Measurements from ENCODE around the gene ACTN4. TPM values are rescaled to one million over a fixed set of nuclear protein-coding genes. Genes with fewer than 3 reads are reported as not detected.
"Not testable (repeated sequence)": the region's sequence is repeated elsewhere in the genome, so short reads cannot be mapped to it uniquely, and the experiment has no call there.

The ACTN4 gene
- total RNA-seq, 4 donors from 2014 or later, result 259 to 844 (median 429) TPM

- Histone ChIP-seq H3K9me3 (no peaks in the 10 kb centered on the region), H3K27ac (no peak overlapping the region), H3K4me3 (no peak overlapping the region), H3K4me1 (no peaks in the 10 kb centered on the region), H3K27me3 (no peaks in the 10 kb centered on the region), H3K36me3 (no peaks in the 10 kb centered on the region)
- intact Hi-C loops (cut with DNase I; ENCODE audit: low total_unique reads), result no loop called here
- TF ChIP-seq CTCF (IDR thresholded peaks at IDR 0.05), result no peak
- TF ChIP-seq POLR2A (IDR thresholded peaks at IDR 0.05), result no peak
- no peak for DNase-seq
Observed at GRCh38 chr19:38742906-38743305, 95.5 kb downstream of the ACTN4 start.

- Histone ChIP-seq H3K27me3 (no peaks in the 10 kb centered on the region), H3K4me3 (no peak overlapping the region), H3K4me1 (no peaks in the 10 kb centered on the region), H3K9me3 (no peaks in the 10 kb centered on the region), H3K27ac (no peak overlapping the region), H3K36me3 (no peaks in the 10 kb centered on the region)
- intact Hi-C loops (cut with DNase I; ENCODE audit: low total_unique reads), result no loop called here
- no peak for DNase-seq
- no peak for TF ChIP-seq POLR2A (IDR thresholded peaks at IDR 0.05)
- TF ChIP-seq CTCF (IDR thresholded peaks at IDR 0.05), result no peak
Observed at GRCh38 chr19:38743394-38744297, 96.2 kb downstream of the ACTN4 start.

GRCh38 chr19:38744298-38744681 is 96.8 kb downstream of the ACTN4 start, which contains the start of gene CAPN12:
CAPN12 (minus strand) TSS chr19:38744474; CDS start chr19:38744165, 309 bp downstream.
- no peak within 1 kb of the TSS for H3K27ac ChIP-seq
- H3K36me3 ChIP-seq, result no peaks in the 10 kb centered on the region
- intact Hi-C loops (cut with DNase I; ENCODE audit: low total_unique reads), result no loop called here
- no peak for TF ChIP-seq CTCF (IDR thresholded peaks at IDR 0.05)
- no peak for TF ChIP-seq POLR2A (IDR thresholded peaks at IDR 0.05)
- no peaks in the 10 kb centered on the region for H3K4me1 ChIP-seq
- H3K27me3 ChIP-seq, result no peaks in the 10 kb centered on the region
- H3K4me3 ChIP-seq, result no peak within 1 kb of the TSS
- H3K9me3 ChIP-seq, result no peaks in the 10 kb centered on the region
- no peak for DNase-seq

- intact Hi-C loops (cut with DNase I; ENCODE audit: low total_unique reads), result no loop called here
- no peak for DNase-seq
- no peak for TF ChIP-seq POLR2A (IDR thresholded peaks at IDR 0.05)
- no peak for TF ChIP-seq CTCF (IDR thresholded peaks at IDR 0.05)
- no peaks in the 10 kb centered on the region for H3K9me3 ChIP-seq
- no peak overlapping the region for H3K4me3 ChIP-seq
- H3K36me3 ChIP-seq, result no peaks in the 10 kb centered on the region
- H3K27me3 ChIP-seq, result no peaks in the 10 kb centered on the region
- H3K4me1 ChIP-seq, result no peaks in the 10 kb centered on the region
- H3K27ac ChIP-seq, result no peak overlapping the region
Observed at GRCh38 chr19:38744874-38745273, 97.4 kb downstream of the ACTN4 start.

GRCh38 chr19:38745316-38745715 is 97.9 kb downstream of the ACTN4 start:
- Histone ChIP-seq H3K27ac (no peak overlapping the region), H3K36me3 (no peaks in the 10 kb centered on the region), H3K27me3 (no peaks in the 10 kb centered on the region), H3K9me3 (no peaks in the 10 kb centered on the region), H3K4me1 (no peaks in the 10 kb centered on the region), H3K4me3 (no peak overlapping the region)
- no peak for TF ChIP-seq CTCF (IDR thresholded peaks at IDR 0.05)
- TF ChIP-seq POLR2A (IDR thresholded peaks at IDR 0.05), result no peak
- no peak for DNase-seq
- intact Hi-C loops (cut with DNase I; ENCODE audit: low total_unique reads), result no loop called here

GRCh38 chr19:38753783-38754182 is 106.3 kb downstream of the ACTN4 start:
- DNase-seq; H3K36me3 ChIP-seq; H3K4me1 ChIP-seq; H3K27me3 ChIP-seq; H3K27ac ChIP-seq; intact Hi-C loops (cut with DNase I; ENCODE audit: low total_unique reads); H3K9me3 ChIP-seq; H3K4me3 ChIP-seq: not testable (repeated sequence)

- H3K36me3 ChIP-seq; DNase-seq; H3K4me3 ChIP-seq; H3K27ac ChIP-seq; H3K4me1 ChIP-seq; intact Hi-C loops (cut with DNase I; ENCODE audit: low total_unique reads); H3K9me3 ChIP-seq; H3K27me3 ChIP-seq: not testable (repeated sequence)
Observed at GRCh38 chr19:38754196-38754595, 106.7 kb downstream of the ACTN4 start.
